ENCODE measurements around the gene CREB3. TPM values are rescaled to one million over a fixed set of nuclear protein-coding genes. Genes with fewer than 3 reads are reported as not detected.

CREB3 gene
- total RNA-seq, 4 donors from 2014 or later, result 17.8 to 39.6 (median 26.2) TPM

DNA sequence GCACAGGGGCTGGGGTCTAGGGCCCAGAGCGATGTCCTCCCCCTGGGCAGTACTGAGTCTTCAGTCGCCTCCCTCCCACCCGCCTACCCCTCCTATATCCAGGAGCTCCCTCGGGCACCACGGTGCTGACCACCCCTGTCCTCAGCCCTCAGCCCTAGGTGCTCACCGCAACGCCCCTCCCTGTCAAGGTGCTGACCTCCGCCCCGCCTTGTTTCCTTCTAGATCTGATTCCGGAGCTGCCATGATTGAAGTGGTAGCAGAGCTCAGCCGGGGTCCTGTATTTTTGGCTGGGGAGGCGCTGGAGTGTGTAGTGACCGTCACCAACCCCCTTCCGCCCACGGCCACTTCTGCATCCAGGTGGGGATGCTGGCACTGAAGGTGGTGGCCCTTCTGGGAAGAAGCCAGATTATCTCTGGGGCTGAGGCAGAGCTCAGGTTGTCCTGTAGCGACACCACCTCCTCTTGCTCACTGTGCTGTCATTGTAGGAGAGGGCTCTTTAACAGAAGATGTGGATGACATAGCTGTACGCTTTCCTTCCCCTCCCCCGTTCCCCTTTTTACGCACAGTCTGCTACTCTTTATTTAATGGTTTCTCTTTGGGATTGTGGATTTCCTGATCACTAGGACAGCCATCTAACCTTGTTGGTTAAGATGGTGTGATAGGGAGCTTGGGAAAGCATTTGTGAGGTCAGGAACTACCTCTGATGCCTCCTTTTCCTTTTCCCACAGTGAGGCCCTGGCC, 17.2 kb downstream of the CREB3 start:
- no peaks in the 10 kb centered on the region for H3K9me3 ChIP-seq
- DNase-seq, result peak in 1 of 2 donors; percentile 50
- peaks cover 2 to 46% of the 10 kb centered on the region in 2 donors for H3K36me3 ChIP-seq
- H3K4me1 ChIP-seq, result peaks cover 38 to 41% of the 10 kb centered on the region in 2 donors
- in situ Hi-C loops (cut with MboI; ENCODE audit: low sequenced_read_pairs in 4 of 4), result loop anchor here in 1 of 4 donors (25.0 kb wide), 1 partner anchor 262 kb away; the partner anchor contains the start of gene RUSC2
- H3K4me3 ChIP-seq, result peak overlapping the region; percentile 81 to 99 (median 85)
- intact Hi-C loops (cut with DNase I; ENCODE audit: low total_unique reads), result loop anchor here (1.0 kb wide), 3 partner anchors 17 to 103 kb away; partner anchors contain the start of genes CREB3, FAM221B and TLN1
- peak overlapping the region; percentile 88 to 97 (median 94) for H3K27ac ChIP-seq
- peak; percentile 37 to 39 for ATAC-seq
- TF ChIP-seq POLR2A (IDR thresholded peaks at IDR 0.05), result no peak
- no peak for TF ChIP-seq CTCF (IDR thresholded peaks at IDR 0.05 in 4 of 5, conservative IDR thresholded peaks at IDR 0.05 in 1 of 5)
- H3K27me3 ChIP-seq, result no peaks in the 10 kb centered on the region

DNA sequence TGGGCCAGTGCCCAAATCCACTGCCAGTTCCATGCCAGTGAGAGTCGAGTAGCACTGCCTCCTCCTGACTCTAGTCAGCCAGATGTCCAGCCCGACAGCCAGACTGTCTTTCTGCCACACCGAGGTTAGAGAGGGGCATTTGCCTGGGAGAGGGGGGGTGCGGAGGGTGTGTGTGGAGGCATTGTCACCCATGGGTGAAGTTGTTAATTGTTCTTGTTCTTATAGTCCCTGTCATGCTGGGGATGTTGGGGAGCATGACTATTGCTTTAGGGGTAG, 17.7 kb downstream of the CREB3 start:
- ATAC-seq (no peak), DNase-seq (peak in 1 of 2 donors; percentile 47)
- H3K27ac ChIP-seq, result peak overlapping the region; percentile 88 to 97 (median 94)
- peak overlapping the region; percentile 81 to 99 (median 85) for H3K4me3 ChIP-seq
- intact Hi-C loops (cut with DNase I; ENCODE audit: low total_unique reads) (no loop called here), in situ Hi-C loops (cut with MboI; ENCODE audit: low sequenced_read_pairs in 4 of 4) (no loop called here)
- TF ChIP-seq POLR2A (IDR thresholded peaks at IDR 0.05), result no peak
- TF ChIP-seq CTCF (IDR thresholded peaks at IDR 0.05 in 4 of 5, conservative IDR thresholded peaks at IDR 0.05 in 1 of 5), result no peak
- peaks cover 2 to 46% of the 10 kb centered on the region in 2 donors for H3K36me3 ChIP-seq
- H3K4me1 ChIP-seq, result peaks cover 36 to 37% of the 10 kb centered on the region in 2 donors
- no peaks in the 10 kb centered on the region for H3K27me3 ChIP-seq
- H3K9me3 ChIP-seq, result no peaks in the 10 kb centered on the region

GRCh38 chr9:35753466-35753865, 21.0 kb downstream of the CREB3 start:
- Histone ChIP-seq H3K4me1 (peaks cover 28 to 30% of the 10 kb centered on the region in 2 donors), H3K36me3 (peaks cover 2 to 46% of the 10 kb centered on the region in 2 donors), H3K9me3 (no peaks in the 10 kb centered on the region), H3K27me3 (no peaks in the 10 kb centered on the region), H3K27ac (no peak overlapping the region), H3K4me3 (no peak overlapping the region)
- ATAC-seq (no peak), DNase-seq (no peak)
- intact Hi-C loops (cut with DNase I; ENCODE audit: low total_unique reads) (no loop called here), in situ Hi-C loops (cut with MboI; ENCODE audit: low sequenced_read_pairs in 4 of 4) (no loop called here)
- TF ChIP-seq CTCF (IDR thresholded peaks at IDR 0.05 in 4 of 5, conservative IDR thresholded peaks at IDR 0.05 in 1 of 5) (no peak), POLR2A (IDR thresholded peaks at IDR 0.05) (no peak)

DNA sequence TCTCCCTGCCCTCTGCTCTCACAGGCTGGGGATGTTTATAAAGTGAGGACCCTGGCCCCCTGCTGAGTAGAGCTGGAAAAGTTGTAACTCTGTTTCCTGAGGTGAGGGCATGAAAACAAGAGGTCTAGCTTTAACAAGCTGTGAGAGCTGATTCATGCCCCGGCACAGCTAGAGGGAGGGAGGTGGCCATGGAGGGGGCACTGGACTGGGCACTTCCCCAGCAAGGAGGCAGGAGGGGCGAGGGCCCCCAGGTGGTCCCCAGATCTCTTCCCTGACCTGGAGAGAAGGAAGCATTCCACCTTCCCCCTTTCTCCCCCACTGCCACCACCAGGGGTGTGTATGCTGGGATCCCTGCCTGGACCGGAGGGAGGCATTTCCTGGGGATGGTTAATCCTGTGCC, 21.8 kb downstream of the CREB3 start, which contains the start of gene MSMP:
Gene MSMP, minus strand, starts transcription at position 13 of the 400 bp plus-strand sequence. CDS start 147 bp downstream, outside the sequence.
- in situ Hi-C loops (cut with MboI; ENCODE audit: low sequenced_read_pairs in 4 of 4), result no loop called here

More for the DNA sequence above, 21.8 kb downstream of the CREB3 start, which contains the start of gene MSMP:
- Histone ChIP-seq H3K9me3 (no peaks in the 10 kb centered on the region), H3K36me3 (peaks cover 2 to 46% of the 10 kb centered on the region in 2 donors), H3K4me3 (no peak within 1 kb of the TSS), H3K4me1 (peaks cover 28 to 30% of the 10 kb centered on the region in 2 donors), H3K27ac (no peak within 1 kb of the TSS), H3K27me3 (no peaks in the 10 kb centered on the region)
- intact Hi-C loops (cut with DNase I; ENCODE audit: low total_unique reads), result no loop called here
- no peak for DNase-seq
- TF ChIP-seq POLR2A (IDR thresholded peaks at IDR 0.05), result no peak
- TF ChIP-seq CTCF (IDR thresholded peaks at IDR 0.05 in 4 of 5, conservative IDR thresholded peaks at IDR 0.05 in 1 of 5), result no peak
- no peak for ATAC-seq
